ENCODE data around the gene VIPR1. TPM values are rescaled to one million over a fixed set of nuclear protein-coding genes. Genes with fewer than 3 reads are reported as not detected.

Gene VIPR1
- total and polyA plus RNA-seq, 5 experiments from 2014 or later = 16.2 to 122 (median 40.3) TPM

- H3K4me3 Mint-ChIP-seq = no peak overlapping the region
- H3K27me3 Mint-ChIP-seq = peaks cover 0 to 19% (median 2%) of the 10 kb centered on the region in 5 donors
- H3K4me1 Mint-ChIP-seq = peaks cover 0 to 27% (median under 1%) of the 10 kb centered on the region in 4 donors
- no peak overlapping the region for H3K27ac Mint-ChIP-seq
- peaks cover 0 to 5% (median 0%) of the 10 kb centered on the region in 3 donors for H3K36me3 Mint-ChIP-seq
- H3K9me3 Mint-ChIP-seq = peaks cover 0 to 14% (median 5%) of the 10 kb centered on the region in 9 donors
- DNase-seq (no peak), ATAC-seq (no peak)
- POLR2A ChIA-PET = interaction anchor here (0.6 kb wide), 1 partner anchor 43 kb away, joined by 3 read pairs; no protein-coding TSS in a partner anchor
These were observed 15.5 kb upstream of the VIPR1 start for GRCh38 chr3:42486814-42487565.

GRCh38 chr3:42488687-42489086 lies 13.8 kb upstream of the VIPR1 start:
- H3K9me3 Mint-ChIP-seq = peaks cover 0 to under 1% (median 0%) of the 10 kb centered on the region in 9 donors
- H3K4me3 Mint-ChIP-seq = no peak overlapping the region
- ATAC-seq (no peak), DNase-seq (no peak)
- no peaks in the 10 kb centered on the region for H3K36me3 Mint-ChIP-seq
- POLR2A ChIA-PET = no interaction called here
- no peak overlapping the region for H3K27ac Mint-ChIP-seq
- H3K4me1 Mint-ChIP-seq = peaks cover 0 to 37% (median under 1%) of the 10 kb centered on the region in 4 donors
- peaks cover 0 to 9% (median 0%) of the 10 kb centered on the region in 5 donors for H3K27me3 Mint-ChIP-seq

- Mint-ChIP-seq H3K9me3 (no peaks in the 10 kb centered on the region), H3K4me1 (peaks cover 0 to 37% (median under 1%) of the 10 kb centered on the region in 4 donors), H3K27me3 (peaks cover 0 to 9% (median 0%) of the 10 kb centered on the region in 5 donors), H3K27ac (peak overlapping the region in 1 of 10 donors; percentile 19), H3K36me3 (no peaks in the 10 kb centered on the region), H3K4me3 (no peak overlapping the region)
- ATAC-seq (no peak), DNase-seq (no peak)
- POLR2A ChIA-PET = interaction anchor here (0.5 kb wide), 1 partner anchor 67 kb away, joined by 3 read pairs; no protein-coding TSS in a partner anchor
These were observed 13.1 kb upstream of the VIPR1 start for GRCh38 chr3:42489116-42489936.

GRCh38 chr3:42489937-42490227 lies 12.6 kb upstream of the VIPR1 start:
- Mint-ChIP-seq H3K36me3 (no peaks in the 10 kb centered on the region), H3K9me3 (no peaks in the 10 kb centered on the region), H3K4me3 (no peak overlapping the region), H3K4me1 (peaks cover 0 to 37% (median under 1%) of the 10 kb centered on the region in 4 donors), H3K27ac (peak overlapping the region in 1 of 10 donors; percentile 19), H3K27me3 (peaks cover 0 to 9% (median 0%) of the 10 kb centered on the region in 5 donors)
- ATAC-seq = no peak
- POLR2A ChIA-PET = interaction anchor here (0.5 kb wide), 1 partner anchor 66 kb away, joined by 3 read pairs; no protein-coding TSS in a partner anchor
- no peak for DNase-seq

- Mint-ChIP-seq H3K27me3 (peaks cover 0 to 6% (median 0%) of the 10 kb centered on the region in 5 donors), H3K4me1 (peaks cover 0 to 37% (median under 1%) of the 10 kb centered on the region in 4 donors), H3K27ac (peak overlapping the region in 2 of 10 donors; percentile 14 to 19), H3K9me3 (no peaks in the 10 kb centered on the region), H3K4me3 (peak overlapping the region in 1 of 10 donors; percentile 3), H3K36me3 (no peaks in the 10 kb centered on the region)
- POLR2A ChIA-PET = no interaction called here
- ATAC-seq = no peak
- DNase-seq = peak in 2 of 10 donors; percentile 12 to 50
These were observed 12.2 kb upstream of the VIPR1 start for GRCh38 chr3:42490243-42490642.

GRCh38 chr3:42491881-42492507 lies 10.4 kb upstream of the VIPR1 start:
- Mint-ChIP-seq H3K27ac (no peak overlapping the region), H3K9me3 (no peaks in the 10 kb centered on the region), H3K4me3 (no peak overlapping the region), H3K4me1 (peaks cover 0 to 37% (median 0%) of the 10 kb centered on the region in 4 donors), H3K36me3 (no peaks in the 10 kb centered on the region), H3K27me3 (peaks cover 0 to 5% (median 0%) of the 10 kb centered on the region in 5 donors)
- POLR2A ChIA-PET = no interaction called here
- ATAC-seq (no peak), DNase-seq (peak in 1 of 10 donors; percentile 42)

GRCh38 chr3:42492508-42493080 lies 9.8 kb upstream of the VIPR1 start:
- Mint-ChIP-seq H3K4me3 (no peak overlapping the region), H3K36me3 (no peaks in the 10 kb centered on the region), H3K27me3 (peaks cover 0 to 8% (median 3%) of the 10 kb centered on the region in 5 donors), H3K27ac (peak overlapping the region in 1 of 10 donors; percentile 57), H3K9me3 (no peaks in the 10 kb centered on the region), H3K4me1 (peaks cover 0 to 32% (median 0%) of the 10 kb centered on the region in 4 donors)
- POLR2A ChIA-PET = no interaction called here
- DNase-seq = peak in 1 of 10 donors; percentile 3
- no peak for ATAC-seq

GRCh38 chr3:42493126-42493797 lies 9.2 kb upstream of the VIPR1 start:
- DNase-seq (peak in 1 of 10 donors; percentile 14), ATAC-seq (no peak)
- Mint-ChIP-seq H3K4me1 (peaks cover 0 to 32% (median 0%) of the 10 kb centered on the region in 4 donors), H3K27me3 (peaks cover 0 to 15% (median 4%) of the 10 kb centered on the region in 5 donors), H3K4me3 (no peak overlapping the region), H3K27ac (no peak overlapping the region), H3K36me3 (no peaks in the 10 kb centered on the region), H3K9me3 (no peaks in the 10 kb centered on the region)
- POLR2A ChIA-PET = interaction anchor here (0.7 kb wide), 1 partner anchor 148 kb away, joined by 3 read pairs; no protein-coding TSS in a partner anchor

GRCh38 chr3:42493798-42494151 lies 8.7 kb upstream of the VIPR1 start:
- no peaks in the 10 kb centered on the region for H3K36me3 Mint-ChIP-seq
- H3K4me1 Mint-ChIP-seq = peaks cover 0 to 32% (median 0%) of the 10 kb centered on the region in 4 donors
- POLR2A ChIA-PET = interaction anchor here (0.7 kb wide), 1 partner anchor 148 kb away, joined by 3 read pairs; no protein-coding TSS in a partner anchor
- H3K9me3 Mint-ChIP-seq = no peaks in the 10 kb centered on the region
- peak in 1 of 10 donors; percentile 22 for DNase-seq
- H3K27ac Mint-ChIP-seq = no peak overlapping the region
- no peak for ATAC-seq
- no peak overlapping the region for H3K4me3 Mint-ChIP-seq
- H3K27me3 Mint-ChIP-seq = peaks cover 0 to 20% (median 7%) of the 10 kb centered on the region in 5 donors

GRCh38 chr3:42495393-42495792 lies 7.0 kb upstream of the VIPR1 start:
- DNase-seq (peak in 1 of 10 donors; percentile 13), ATAC-seq (no peak)
- H3K27me3 Mint-ChIP-seq = peaks cover 0 to 36% (median 9%) of the 10 kb centered on the region in 5 donors
- H3K4me1 Mint-ChIP-seq = peaks cover 0 to 24% (median under 1%) of the 10 kb centered on the region in 4 donors
- H3K36me3 Mint-ChIP-seq = no peaks in the 10 kb centered on the region
- H3K27ac Mint-ChIP-seq = peak overlapping the region in 1 of 10 donors; percentile 35
- no peak overlapping the region for H3K4me3 Mint-ChIP-seq
- no peaks in the 10 kb centered on the region for H3K9me3 Mint-ChIP-seq
- POLR2A ChIA-PET = no interaction called here

- Mint-ChIP-seq H3K27me3 (peaks cover 2 to 48% (median 17%) of the 10 kb centered on the region in 5 donors), H3K36me3 (no peaks in the 10 kb centered on the region), H3K4me1 (peaks cover 6 to 21% (median 13%) of the 10 kb centered on the region in 4 donors), H3K4me3 (no peak overlapping the region), H3K27ac (no peak overlapping the region), H3K9me3 (no peaks in the 10 kb centered on the region)
- DNase-seq = peak in 1 of 10 donors; percentile 6
- ATAC-seq = no peak
- POLR2A ChIA-PET = no interaction called here
These were observed 5.3 kb upstream of the VIPR1 start for GRCh38 chr3:42497009-42497731.

Data from naive thymus-derived CD8-positive, alpha-beta T cell (primary cell).